GM19397 (cell line): ENCODE data around the gene INKA2.

Experiments used
- ATAC-seq: cut with Tn5 transposase; IDR thresholded peaks from one replicate; pipeline ENCODE4 v1.9.1; 2021; ENCODE audit warnings: mild to moderate bottlenecking, moderate library complexity; ENCODE audit not compliant: unreplicated experiment

Gene INKA2

DNA sequence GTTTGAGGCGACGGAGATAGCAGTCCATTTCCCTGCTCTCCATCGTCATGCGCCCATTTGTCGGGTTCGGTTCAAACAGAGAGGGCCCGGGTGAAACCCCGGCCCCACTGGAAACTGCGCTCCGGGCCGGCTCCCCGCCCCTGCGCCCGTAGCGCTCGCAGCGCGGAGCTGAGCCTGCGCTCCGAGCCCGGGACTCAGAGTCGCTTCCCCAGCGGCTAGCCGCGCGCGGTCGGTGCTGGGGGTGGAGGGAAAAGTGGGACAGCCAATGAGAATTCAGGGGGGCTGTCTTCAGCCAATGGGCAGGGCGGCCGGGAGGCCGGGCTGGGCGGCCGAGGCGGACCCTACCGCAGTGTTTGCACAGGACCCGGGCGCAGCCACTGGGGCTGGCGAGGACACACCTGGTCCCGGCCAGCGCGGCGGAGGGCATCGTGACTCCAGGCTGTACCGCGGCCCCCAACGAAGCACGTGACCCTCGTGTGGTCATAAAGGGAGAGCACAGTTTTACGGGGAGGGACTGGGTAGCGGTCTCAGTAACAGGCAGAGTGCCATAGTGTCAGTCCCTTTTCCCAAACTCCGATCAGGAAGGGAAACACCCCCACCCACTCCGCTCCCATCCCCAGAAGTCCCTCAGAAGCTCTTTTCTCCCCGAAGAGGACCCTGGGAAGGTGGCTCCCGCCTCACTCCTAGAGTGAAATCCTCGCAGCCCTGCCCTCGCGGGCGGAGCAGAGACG is at the start of gene INKA2:
Gene INKA2, minus strand, starts transcription at position 202 of the 731 bp plus-strand sequence. Its CDS starts 153 bp downstream, at position 49.
- peak; percentile 76 for ATAC-seq

DNA sequence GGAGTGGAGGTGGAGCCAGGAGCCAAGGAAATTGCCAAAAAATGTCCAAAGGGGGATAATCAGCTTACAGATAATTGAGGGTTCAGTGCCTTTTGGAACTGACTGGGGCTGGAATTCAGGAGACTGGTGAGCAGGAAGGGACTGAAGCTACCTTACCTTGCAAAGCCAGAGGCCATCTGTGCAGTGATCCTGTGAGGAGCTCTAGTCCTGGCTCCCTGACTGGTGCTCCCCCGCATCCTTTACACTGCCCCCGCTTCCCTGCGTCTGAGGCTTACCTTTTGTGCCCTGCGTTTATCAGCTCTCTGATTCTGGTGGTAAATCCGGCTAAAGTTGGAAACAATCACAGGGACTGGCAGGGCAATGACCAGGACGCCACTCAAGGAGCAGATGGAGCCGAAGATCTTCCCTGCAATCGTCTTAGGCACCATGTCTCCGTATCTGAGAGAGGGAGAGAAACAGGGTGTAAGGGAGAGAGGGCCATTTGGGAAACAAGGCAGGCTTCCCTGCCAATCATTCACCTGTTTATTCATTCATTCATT is 47.5 kb upstream of the INKA2 start:
- no peak for ATAC-seq

DNA sequence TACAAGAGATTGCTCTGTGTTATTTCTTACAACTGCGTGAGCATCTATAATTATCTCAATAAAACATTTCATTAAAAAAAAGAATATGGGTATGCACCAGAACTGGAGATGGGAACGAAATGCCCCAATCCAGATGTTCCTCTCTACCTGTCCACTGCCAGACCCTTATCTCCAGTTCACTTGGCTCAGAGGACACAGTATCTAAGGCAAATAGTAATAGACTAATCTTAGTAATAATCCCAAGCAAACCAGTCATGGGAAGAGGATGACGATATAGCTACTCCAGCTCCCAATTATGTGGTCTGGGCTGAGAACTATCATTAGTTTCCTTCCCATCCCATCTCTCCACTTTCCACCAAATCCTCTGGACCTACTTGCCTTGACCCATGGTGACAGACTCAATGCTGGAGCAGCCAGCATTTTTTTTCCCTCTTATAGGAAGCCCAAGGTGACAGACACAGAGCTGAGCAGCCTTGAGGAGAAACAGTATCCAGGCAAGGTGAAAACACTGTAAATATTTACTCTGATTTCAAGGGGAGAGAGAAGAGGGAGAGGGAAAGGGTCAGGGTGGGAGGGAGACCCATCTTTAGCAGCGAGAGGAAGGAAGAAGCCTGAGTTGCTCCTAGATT is 45.2 kb upstream of the INKA2 start:
- no peak for ATAC-seq

DNA sequence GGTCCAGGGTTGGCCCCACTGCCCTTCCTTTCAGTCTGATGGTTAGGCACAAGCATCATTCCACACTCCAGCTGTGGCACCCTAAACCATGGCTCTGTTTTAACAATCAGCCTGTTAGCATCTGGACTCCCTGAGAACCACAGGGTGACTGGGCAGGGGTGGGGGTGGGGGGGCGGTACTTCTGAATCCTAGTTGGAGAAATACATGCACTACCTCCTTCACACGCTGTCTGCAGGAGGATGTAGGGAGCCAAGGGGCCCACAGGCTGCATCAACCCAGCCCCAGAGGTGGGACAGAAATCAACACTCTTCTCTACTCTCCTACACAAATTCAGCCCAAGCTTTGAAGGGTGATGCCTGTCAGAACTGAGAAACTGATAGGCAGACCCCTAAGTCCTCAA is 40.4 kb upstream of the INKA2 start:
- ATAC-seq = no peak

DNA sequence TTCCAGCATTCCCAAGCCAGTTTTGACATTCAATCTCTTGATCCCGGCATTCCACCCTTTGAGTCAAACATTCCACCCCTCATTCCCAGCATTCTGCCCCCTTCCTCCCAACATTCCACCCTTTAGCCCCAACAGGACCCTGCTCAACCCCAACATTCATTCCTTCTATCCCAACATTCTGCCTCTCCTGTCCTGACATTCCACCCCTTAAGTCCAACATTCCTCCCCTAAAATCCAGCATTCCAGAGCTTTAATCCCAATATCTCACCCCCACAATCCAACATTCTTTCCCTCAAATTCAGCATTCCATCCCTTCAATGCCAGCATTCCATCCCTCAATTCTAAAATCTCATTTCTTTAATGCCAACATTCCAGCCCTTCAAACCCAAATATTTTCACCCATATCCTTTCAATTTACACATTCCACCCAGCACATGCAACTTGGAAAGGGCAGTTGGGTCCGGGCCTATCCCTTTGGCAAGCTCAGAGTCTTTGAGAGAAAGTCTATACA is 39.4 kb upstream of the INKA2 start:
- no peak for ATAC-seq

DNA sequence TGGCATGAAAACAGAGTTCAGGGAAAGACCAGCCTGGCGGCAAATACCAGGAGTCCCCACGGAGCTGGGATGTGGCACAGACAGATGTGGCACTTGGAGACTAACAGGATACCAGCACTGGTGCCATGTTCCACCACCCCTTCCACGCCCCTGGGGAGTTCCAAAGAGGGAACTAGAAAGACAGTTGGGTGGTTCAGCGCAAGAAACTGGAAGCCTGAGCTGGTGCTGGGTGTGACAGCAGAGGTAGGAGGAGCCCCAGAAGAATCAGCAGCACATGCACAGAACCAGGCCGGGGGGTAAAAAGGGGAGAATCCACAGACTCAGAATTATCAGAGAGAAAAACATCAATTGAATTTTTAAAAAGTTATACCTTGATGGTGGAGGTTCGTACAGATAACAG is 38.9 kb upstream of the INKA2 start:
- no peak for ATAC-seq

DNA sequence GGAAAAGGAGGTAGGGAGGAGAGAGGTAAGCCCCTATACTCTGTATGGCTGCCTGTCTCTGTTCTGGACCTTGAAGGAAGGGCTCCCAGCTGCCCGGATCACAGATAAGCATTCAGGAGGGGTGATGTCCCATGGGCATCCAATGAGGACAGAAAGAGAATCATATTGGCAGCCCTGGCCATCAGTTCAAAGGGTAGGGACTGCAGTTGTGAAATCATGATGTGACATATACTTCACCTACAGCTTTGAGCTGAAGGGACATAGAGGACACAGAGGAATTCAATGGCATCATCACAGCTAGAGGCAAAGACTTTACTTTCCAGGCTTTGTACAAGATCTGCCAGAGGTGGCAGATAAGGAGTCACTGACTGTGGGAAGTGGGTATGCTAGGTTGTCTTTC is 38.1 kb upstream of the INKA2 start:
- ATAC-seq = no peak

DNA sequence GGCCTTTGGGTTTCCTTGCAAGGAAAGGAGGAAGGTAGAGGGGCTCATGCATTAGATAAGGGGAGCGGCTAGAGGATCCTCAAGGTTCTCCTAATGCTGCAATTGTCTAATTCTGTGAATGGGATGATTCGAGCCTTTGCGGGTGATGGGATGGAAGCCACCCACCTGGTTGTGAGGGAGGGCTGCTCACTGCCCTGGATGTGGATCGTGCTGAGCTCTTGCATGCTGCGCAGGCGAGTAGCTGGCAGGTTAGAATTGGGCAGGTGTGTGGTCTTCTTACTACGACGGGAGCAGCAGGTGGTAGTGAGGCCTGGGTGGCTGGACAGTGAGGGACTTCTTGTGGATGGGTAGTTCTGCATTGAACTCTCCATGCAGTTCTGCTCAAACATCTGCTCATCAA is 37.7 kb upstream of the INKA2 start:
- no peak for ATAC-seq

DNA sequence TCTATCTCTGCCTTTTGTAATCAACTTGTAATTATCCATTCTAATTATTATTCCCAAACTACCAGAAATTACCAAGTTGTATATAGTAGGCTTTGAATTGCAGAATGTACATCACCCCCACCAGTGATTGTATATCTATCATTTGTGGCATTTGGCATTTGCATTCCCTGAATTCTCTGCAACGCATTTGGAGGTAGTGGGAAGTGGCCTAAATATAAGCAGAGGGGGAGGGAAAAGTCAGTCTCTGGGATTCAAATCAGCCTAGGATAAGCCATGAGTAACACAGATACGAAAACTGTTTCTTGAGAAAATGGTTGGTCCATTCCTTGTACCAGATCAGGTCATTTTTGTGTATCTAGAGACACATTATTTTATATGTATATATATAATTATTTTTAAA is 37.2 kb upstream of the INKA2 start:
- ATAC-seq = no peak

DNA sequence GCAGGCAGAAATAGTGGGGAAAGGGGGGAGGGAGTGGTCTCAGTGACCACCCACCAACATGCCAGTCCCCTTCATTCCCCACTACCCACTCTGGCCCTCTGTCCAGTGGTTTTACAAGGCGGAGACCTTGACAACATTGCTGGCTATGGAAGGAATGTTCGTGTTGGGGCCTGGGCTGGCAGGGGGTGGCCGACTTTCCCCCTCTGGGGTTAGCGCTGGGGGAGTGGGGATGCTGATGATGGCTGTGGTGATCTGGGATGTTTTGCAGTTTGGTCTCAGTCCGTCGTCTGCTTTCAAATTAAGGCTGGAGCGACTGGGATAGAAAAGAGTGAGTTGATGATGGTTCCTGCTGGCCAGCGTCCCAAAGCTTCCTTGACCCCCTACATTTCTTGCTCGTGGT is 36.8 kb upstream of the INKA2 start:
- ATAC-seq = no peak

DNA sequence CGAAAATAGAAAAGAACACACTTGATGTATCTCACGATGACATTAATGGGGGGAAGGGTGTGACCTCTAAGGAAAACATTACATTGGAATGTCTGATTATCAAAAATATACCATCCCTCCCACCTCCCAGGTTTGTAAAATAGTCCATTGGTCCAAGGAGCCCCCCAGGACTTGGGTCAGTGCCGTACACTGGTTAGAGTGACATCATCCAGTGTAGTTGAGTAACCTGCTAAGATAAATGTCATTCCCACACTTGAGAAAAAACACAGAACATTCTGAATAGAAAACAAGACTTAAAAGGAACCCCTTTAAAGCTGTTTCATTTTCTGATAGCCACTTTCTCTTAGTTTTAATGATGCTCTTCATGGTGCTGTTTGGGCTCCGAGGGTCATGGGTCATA is 31.7 kb upstream of the INKA2 start:
- no peak for ATAC-seq

DNA sequence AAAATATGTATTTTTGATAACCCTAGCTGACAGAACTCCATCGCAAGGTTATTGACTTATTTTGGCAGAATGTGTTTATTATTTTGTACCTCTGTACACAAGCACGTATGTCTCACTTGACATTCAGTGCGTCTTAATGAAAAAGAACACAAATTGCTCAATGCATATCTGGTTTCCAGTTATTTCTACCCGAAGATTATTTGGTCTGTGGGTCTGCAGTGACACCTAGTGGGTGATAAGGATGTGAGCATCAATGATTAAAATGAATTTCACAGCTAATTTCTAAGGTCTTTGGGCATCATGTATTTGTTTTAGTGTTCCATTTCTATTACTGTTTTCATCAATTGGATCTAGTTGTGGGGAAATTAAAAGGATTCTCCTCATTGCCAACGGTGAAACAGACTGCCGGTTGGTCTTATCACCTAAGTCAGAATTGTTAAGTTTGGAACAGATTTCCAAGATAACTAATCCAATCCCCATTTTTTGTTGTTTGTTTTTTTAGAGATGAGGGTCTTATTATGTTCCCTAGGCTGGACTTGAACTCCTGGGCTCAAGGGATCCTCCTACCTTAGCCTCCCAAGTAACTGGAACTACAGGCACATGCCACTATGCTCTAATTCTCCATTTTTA is 30.4 kb upstream of the INKA2 start:
- ATAC-seq = no peak

DNA sequence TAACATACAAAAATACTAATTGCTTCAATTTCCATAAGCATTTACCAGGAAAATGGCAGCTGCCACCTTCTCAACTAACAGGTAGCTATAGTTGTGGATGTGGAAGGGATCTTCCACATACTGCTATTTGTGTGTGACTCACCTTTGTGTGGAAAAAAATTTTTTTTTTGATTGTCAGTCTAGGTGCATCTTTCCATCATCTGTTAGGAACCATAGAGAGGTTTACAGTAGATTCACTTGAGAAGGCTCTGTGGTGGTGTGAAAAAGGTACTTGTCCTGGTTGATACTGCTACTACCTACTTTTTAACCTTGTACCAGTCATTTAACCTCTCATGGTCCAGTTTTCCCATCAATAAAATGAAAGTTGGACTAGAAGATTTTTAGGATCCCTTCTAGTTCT is 29.4 kb upstream of the INKA2 start:
- ATAC-seq = no peak

DNA sequence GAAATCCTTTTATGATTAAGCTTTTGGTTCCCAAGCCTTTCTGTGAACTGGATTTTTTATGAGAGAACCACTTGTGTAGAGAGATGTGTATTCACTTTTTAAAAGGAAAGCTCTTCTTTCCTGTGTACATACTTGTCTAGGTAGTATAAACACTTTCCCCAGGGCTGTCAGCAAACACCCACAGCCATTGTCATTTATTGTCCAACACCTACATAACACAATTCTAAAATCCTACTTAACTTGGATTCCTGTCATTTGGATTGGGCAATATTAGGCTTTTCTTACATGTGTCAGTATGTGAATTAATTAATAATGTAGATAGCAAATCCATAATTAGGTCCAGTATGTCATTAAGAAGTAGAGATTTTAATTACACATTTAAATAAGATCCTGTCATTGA is 28.8 kb upstream of the INKA2 start:
- no peak for ATAC-seq

DNA sequence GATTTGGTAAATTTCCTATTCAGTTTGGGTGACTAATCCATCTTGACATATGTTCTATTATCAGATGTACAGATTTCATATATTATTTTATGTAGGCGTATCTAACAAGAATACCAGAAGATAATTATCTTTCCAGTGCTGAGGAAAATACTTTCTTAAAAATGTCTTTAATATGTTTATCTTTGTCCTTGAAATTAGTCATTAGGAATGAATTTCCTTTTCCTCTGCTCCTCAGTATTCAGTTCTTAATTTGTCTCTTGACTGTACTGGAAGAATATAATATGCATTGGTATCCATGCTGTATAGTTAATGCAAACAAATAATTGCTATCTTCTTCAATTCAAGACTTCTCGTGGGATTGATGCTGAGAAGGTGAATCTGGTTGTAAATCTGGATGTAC is 23.1 kb upstream of the INKA2 start:
- no peak for ATAC-seq

DNA sequence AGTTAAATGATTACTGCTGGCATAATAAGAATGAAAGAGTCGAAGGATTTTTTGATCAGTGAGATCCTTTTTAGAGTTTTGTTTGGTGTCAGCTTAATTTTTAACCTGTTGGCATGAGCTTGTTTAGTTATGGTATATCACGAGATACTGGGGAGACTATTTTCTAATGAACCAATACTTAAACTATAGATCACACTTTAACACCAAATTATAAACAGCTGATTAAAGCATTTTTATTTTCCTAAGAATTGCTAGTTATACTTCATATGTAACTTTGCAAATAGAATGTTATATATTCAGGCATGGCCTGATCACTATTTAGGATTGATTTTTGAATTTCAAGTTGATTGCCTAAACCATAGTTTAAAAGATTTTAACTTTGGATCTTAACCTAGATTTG is 22.5 kb upstream of the INKA2 start:
- no peak for ATAC-seq

DNA sequence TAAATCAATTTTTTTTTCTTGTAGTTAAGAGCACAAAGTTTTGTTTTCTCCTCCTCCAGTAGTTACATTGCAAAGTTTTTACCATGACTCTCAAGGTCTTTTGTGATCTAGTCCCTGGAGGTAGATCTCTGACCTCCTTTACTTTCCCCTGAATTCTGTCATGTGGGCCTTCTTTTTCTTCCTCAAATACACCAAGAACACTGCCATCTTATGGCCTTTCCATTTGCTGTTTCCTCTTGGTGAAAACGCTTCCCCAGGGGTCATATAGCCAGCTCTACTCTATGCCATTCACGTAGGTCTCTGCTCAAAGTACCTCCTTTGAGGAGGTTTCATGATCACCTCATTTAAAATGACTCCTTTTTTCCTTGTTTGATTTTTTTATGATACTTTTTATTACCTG is 19.2 kb upstream of the INKA2 start:
- ATAC-seq = no peak

DNA sequence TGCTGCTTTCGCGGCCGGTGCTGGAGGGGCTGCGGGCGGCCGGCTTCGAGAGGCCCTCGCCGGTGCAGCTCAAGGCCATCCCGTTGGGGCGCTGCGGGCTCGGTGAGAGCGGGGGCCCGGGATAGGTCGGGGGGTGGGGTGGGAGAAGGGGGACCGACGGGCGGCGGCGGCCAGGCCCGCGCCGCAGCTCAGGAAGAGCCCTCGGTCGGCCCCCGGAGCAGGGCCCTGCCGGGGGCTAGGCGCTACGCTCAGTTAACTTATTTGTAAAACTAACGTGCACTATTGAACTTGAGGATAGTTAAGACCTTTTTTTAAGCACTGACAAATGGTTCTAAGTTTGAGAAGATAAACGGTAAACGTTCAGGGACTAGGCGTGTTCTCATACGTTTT is 16.9 kb upstream of the INKA2 start:
- peak; percentile 19 for ATAC-seq

DNA sequence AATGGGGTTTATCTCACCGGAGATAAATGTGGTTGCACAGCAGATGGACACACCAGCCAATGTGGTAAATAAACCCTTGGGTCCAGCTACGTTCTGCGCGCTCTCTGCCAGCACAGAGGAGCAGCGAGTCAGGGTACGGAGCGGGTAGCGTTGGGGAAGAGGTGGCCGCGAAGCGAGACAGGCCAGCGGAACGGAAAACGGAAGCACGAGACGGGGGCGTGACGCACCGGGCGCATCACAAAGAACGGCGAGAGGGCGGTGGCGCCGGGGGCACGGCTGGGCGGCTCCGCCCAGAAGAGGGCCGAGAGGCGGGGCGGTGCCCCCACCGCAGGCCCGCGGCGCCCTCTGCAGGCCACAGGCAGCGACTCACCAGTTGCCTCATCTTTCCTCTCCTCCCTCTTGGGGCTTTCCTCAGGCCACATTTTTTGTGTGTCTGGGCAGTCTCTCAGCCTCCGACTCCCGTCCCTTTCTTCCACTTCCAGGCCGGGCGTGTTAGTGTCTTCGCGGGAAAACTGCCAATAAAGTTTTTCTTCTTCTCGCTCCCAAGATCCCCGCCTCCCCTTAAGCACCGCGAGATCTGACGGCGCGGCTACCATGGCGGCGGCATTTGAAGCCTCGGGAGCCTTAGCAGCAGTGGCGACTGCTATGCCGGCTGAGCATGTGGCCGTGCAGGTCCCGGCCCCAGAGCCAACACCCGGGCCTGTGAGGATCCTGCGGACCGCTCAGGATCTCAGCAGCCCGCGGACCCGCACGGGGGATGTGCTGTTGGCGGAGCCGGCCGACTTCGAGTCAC is 16.3 kb upstream of the INKA2 start, which contains the start of gene DDX20:
Gene DDX20, plus strand, starts transcription at position 571 of the 793 bp plus-strand sequence. Its CDS starts 24 bp downstream, at position 595.
- peak; percentile 92 for ATAC-seq

DNA sequence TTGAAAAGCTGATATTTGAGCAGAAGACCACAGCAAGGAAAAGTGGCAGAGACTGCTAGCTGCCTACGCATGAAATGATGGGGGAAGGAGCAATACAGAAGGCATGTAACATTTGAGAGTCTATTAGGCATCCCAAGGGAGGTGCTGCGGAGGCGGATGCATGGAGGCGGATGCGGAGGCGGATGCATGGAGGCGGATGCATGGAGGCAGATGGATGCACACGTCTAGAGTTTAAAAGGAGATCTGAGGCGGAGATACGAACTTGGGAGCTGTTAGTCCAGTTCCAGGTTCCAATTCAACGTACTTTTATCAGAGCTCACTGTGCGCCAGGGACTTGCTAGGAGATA is 15.8 kb upstream of the INKA2 start:
- peak; percentile 4 for ATAC-seq
